Mucosa of descending colon (tissue), 3 donors: ENCODE results near the gene DENND1A. TPM values are rescaled to one million over a fixed set of nuclear protein-coding genes. Genes with fewer than 3 reads are reported as not detected.

ENCODE experiments used
- ATAC-seq: fragments of 200-7000 bp; cut with Tn5 transposase; one replicate; pipeline ENCODE4 v1.9.1; 2020; ENCODE audit warnings: mild to moderate bottlenecking, moderate library complexity
- DNase-seq, 3 donors: peaks; one replicate each; pipeline ENCODE4 v3.0.0-alpha.2; 2020
- H3K36me3 ChIP-seq: fragments of 200-600 bp; one replicate; pipeline ENCODE4 v1.8.0; 2021; ENCODE audit warnings: low read depth, mild to moderate bottlenecking
- H3K4me1 ChIP-seq: fragments of 200-600 bp; one replicate; pipeline ENCODE4 v1.8.0; 2021; ENCODE audit warnings: low read depth, mild to moderate bottlenecking
- H3K4me3 ChIP-seq: fragments of 200-600 bp; one replicate; pipeline ENCODE4 v1.8.0; 2021; ENCODE audit warnings: mild to moderate bottlenecking
- H3K9me3 ChIP-seq: fragments of 200-600 bp; one replicate; pipeline ENCODE4 v1.8.0; 2021; ENCODE audit warnings: mild to moderate bottlenecking
- CTCF ChIP-seq: fragments of 200-600 bp; IDR thresholded peaks from one replicate; pipeline ENCODE4 v1.8.0; 2022; ENCODE audit warnings: antibody characterized with exemption, mild to moderate bottlenecking
- intact Hi-C, 2 donors: fragments of 100-400 bp; cut with DNase I in 1 of 2; cut with micrococcal nuclease in 1 of 2; formaldehyde crosslinking; loops; one replicate each; pipeline versions ENCODE4 v1.11.0 to v1.11.1; 2022; cut with DNase I, micrococcal nuclease
- total RNA-seq, 3 donors: library from RNA; stranded (reverse); fragmentation: NEBNext Ultra II Directional in 2 of 3; extraction: Animal tissue kit (Norgen Biotek cat#: 25700) in 2 of 3; gene quantifications; one replicate each; pipeline versions ENCODE4 v1.2.1 to v1.2.4, GENCODE V29; 2021 to 2023
- donor health status: DM: no; HTN: no; CAD: no; lungs with moderate emphysema.
- donor health status: DM: no; HTN: no; CAD: no.
- donor health status: DM: no; HTN: yes; CAD: no.

The DENND1A gene
- total RNA-seq, 3 donors from 2014 or later = 32.8 to 50.0 (median 35.1) TPM

- Histone ChIP-seq H3K4me3 (no peak overlapping the region), H3K4me1 (no peaks in the 10 kb centered on the region), H3K9me3 (peaks cover 28% of the 10 kb centered on the region), H3K36me3 (no peaks in the 10 kb centered on the region)
- ATAC-seq (no peak), DNase-seq (no peak)
- intact Hi-C loops = no loop called here
- TF ChIP-seq CTCF = no peak
These were observed 101.5 kb downstream of the DENND1A start for GRCh38 chr9:123828449-123828848.

- intact Hi-C loops = no loop called here
- no peak for DNase-seq
- no peak for ATAC-seq
- no peak overlapping the region for H3K4me3 ChIP-seq
- peaks cover 28% of the 10 kb centered on the region for H3K9me3 ChIP-seq
- H3K36me3 ChIP-seq = no peaks in the 10 kb centered on the region
- no peaks in the 10 kb centered on the region for H3K4me1 ChIP-seq
- no peak for TF ChIP-seq CTCF
These were observed 104.4 kb downstream of the DENND1A start for GRCh38 chr9:123825342-123826060.

GRCh38 chr9:123823194-123823947, 106.6 kb downstream of the DENND1A start:
- intact Hi-C loops = no loop called here
- ATAC-seq = no peak

GRCh38 chr9:123821619-123822018, 108.3 kb downstream of the DENND1A start:
- DNase-seq = no peak
- no peak for ATAC-seq
- H3K4me3 ChIP-seq = no peak overlapping the region

More at GRCh38 chr9:123823194-123823947, 106.6 kb downstream of the DENND1A start:
- DNase-seq = no peak
- H3K36me3 ChIP-seq = no peaks in the 10 kb centered on the region
- peaks cover 10% of the 10 kb centered on the region for H3K9me3 ChIP-seq
- no peaks in the 10 kb centered on the region for H3K4me1 ChIP-seq
- no peak overlapping the region for H3K4me3 ChIP-seq
- no peak for TF ChIP-seq CTCF

GRCh38 chr9:123820139-123820538, 109.8 kb downstream of the DENND1A start:
- H3K36me3 ChIP-seq = no peaks in the 10 kb centered on the region
- TF ChIP-seq CTCF = no peak
- intact Hi-C loops = no loop called here

More at GRCh38 chr9:123821619-123822018, 108.3 kb downstream of the DENND1A start:
- intact Hi-C loops = no loop called here
- no peak for TF ChIP-seq CTCF
- Histone ChIP-seq H3K9me3 (no peaks in the 10 kb centered on the region), H3K36me3 (no peaks in the 10 kb centered on the region), H3K4me1 (no peaks in the 10 kb centered on the region)

More at GRCh38 chr9:123820139-123820538, 109.8 kb downstream of the DENND1A start:
- H3K9me3 ChIP-seq = no peaks in the 10 kb centered on the region
- no peak for DNase-seq
- no peaks in the 10 kb centered on the region for H3K4me1 ChIP-seq
- H3K4me3 ChIP-seq = no peak overlapping the region
- ATAC-seq = no peak
